COLO668 (cell line): ENCODE data around the gene ERCC6L.

Source experiments
- DNase-seq: peaks from one replicate; lab custom pipeline; 2025; ENCODE audit not compliant: unreplicated experiment; lab: John Stamatoyannopoulos, UW

Gene ERCC6L, protein sequence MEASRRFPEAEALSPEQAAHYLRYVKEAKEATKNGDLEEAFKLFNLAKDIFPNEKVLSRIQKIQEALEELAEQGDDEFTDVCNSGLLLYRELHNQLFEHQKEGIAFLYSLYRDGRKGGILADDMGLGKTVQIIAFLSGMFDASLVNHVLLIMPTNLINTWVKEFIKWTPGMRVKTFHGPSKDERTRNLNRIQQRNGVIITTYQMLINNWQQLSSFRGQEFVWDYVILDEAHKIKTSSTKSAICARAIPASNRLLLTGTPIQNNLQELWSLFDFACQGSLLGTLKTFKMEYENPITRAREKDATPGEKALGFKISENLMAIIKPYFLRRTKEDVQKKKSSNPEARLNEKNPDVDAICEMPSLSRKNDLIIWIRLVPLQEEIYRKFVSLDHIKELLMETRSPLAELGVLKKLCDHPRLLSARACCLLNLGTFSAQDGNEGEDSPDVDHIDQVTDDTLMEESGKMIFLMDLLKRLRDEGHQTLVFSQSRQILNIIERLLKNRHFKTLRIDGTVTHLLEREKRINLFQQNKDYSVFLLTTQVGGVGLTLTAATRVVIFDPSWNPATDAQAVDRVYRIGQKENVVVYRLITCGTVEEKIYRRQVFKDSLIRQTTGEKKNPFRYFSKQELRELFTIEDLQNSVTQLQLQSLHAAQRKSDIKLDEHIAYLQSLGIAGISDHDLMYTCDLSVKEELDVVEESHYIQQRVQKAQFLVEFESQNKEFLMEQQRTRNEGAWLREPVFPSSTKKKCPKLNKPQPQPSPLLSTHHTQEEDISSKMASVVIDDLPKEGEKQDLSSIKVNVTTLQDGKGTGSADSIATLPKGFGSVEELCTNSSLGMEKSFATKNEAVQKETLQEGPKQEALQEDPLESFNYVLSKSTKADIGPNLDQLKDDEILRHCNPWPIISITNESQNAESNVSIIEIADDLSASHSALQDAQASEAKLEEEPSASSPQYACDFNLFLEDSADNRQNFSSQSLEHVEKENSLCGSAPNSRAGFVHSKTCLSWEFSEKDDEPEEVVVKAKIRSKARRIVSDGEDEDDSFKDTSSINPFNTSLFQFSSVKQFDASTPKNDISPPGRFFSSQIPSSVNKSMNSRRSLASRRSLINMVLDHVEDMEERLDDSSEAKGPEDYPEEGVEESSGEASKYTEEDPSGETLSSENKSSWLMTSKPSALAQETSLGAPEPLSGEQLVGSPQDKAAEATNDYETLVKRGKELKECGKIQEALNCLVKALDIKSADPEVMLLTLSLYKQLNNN

DNA sequence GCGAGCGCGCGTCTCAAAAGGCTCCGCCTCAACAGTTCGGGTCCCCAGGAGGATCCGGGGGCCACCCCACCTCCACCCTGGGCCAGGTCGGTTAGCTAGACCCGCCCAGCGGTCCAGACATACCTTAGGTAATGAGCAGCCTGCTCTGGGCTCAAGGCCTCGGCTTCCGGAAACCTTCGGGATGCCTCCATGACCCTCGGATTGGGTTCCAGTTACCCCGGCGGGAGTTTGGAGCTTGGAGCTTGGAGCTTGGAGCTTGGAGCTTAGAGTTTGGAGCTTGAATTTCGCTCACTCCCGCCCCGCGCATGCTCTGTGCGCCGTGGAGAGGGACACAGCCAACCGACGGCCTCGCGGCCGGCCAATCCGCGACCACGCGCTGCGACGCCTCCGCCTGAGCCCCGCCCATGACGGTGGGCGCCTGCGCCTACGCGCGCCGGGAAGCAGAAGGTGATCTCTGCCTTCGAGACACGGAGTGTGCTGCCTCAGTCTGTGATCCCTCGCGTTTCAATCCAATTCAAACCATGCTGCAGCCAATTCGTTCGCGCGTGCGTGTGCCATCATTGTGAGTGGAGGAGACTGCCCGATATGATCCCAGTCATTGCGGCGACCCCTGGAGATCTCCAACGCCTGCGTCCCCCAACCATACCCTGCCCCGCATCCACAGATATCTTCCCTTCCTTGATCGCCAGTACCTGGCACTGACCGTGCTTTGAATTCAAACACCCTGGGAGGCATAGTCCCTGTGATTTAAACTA is at the start of gene ERCC6L:
TSS of gene ERCC6L (minus strand) at position 307 of the 755 bp plus-strand sequence. CDS start at position 191, 116 bp downstream.
- peak; percentile 91 for DNase-seq

DNA sequence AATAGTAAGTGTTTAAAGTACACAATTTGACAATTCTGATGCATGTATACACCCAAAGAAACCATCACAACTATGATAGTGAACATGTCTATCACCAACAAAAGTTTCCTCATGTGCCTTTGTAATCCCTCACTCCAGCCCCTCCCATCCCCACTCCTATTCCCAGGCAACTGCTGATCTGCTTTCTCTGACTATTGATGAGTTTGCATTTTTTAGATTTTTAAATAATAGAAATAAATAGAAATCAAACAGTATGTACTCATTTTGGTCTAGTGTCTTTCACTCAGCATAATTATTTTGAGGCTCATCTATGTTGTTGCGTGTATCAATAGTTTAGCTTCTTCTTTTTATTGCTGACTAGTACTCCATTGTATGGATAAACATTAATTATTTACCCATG is 43.5 kb upstream of the ERCC6L start:
- DNase-seq, result no peak

DNA sequence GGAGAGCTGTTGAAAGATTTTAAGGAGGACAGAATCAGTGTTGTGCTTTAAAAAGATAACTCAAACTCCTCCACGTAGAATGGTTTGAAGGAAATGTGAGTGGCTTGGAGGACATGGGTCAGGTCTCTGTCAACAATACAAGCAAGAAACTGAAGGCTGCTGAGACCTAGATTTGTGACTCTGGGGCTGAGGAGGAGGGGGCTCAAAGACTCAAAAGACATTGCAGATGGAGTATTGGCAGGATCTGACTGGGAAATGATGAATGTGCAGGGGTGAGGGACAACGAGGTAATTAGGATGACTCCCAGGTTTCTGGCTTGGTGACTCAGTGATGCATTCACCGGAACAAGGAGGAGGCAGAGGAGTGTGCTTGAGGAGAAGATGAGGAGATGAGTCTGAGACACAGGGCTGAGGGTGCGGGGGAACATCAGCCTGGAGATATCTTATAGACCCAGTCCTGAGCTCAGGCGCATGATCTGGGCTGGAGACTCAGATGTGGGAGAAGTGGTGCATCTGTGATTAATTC is 41.6 kb upstream of the ERCC6L start:
- no peak for DNase-seq

GRCh38 chrX:72276478-72276953 is 37.7 kb upstream of the ERCC6L start:
- DNase-seq, result no peak

DNA sequence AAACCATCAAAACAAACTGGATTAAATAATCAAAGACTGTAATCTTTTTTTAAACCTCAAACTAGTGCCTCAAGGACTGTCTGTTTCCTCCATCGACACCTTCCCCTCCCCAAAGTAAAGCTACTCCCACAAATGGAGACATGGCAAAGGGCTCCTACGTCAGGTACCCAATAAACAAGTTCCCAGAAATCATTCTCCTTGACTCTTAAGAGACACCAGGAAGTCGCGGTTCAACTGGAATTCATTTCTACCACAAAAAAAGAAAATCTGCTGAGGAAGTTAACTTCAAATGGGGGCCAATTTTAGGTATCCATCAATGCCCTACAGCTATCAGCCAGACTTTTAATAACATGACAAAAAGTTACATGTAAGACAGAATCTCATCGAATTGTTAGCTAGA is 35.7 kb upstream of the ERCC6L start:
- no peak for DNase-seq

DNA sequence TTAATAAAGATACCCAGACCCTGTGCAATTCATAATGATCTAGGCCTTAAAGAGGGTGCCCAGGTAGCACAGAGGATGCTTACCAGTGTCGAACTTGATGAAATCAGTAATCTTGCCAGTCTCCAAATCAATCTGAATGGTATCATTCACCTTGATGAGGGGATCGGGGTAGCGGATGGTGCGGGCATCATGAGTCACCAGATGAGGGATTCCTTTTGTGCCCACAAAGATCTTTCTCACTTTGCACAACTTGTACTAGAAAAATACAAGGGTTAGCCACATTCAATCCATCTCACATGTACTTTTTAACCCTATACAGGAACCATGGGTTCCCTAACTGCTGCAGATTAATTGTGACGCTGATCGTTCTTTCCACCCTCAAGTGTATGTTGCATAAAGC is 34.9 kb upstream of the ERCC6L start:
- DNase-seq, result no peak

- DNase-seq, result no peak
Measured at GRCh38 chrX:72272868-72273267, 34.0 kb upstream of the ERCC6L start.

- no peak for DNase-seq
Measured at GRCh38 chrX:72271812-72272211, 33.0 kb upstream of the ERCC6L start.

- no peak for DNase-seq
Measured at GRCh38 chrX:72271091-72271788, 32.4 kb upstream of the ERCC6L start.

DNA sequence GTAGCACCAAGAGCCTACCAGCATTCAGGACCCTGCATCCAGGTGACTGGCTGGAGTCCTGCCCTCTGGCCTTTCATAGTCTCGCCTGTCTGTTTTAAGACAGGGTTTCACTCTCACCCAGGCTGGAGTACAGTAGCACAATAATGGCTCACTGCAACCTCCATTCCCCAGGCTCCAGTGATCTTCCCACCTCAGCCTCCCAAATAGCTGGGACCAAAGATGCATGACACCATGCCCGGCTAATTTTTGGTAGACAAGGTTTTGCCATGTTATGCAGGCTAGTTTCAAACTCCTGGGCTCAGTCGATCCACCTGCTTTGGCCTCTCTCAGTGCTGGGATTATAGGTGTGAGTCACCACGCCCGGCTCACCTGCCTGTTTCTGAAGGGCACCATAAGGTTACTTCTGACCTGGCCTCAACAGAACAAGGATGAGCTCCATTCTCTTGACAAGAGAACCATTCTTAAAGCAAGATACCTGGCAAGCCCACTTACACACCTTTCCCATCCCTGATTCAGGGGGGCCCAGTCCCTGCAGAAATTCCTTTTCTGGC is 31.6 kb upstream of the ERCC6L start:
- DNase-seq, result peak; percentile 8

DNA sequence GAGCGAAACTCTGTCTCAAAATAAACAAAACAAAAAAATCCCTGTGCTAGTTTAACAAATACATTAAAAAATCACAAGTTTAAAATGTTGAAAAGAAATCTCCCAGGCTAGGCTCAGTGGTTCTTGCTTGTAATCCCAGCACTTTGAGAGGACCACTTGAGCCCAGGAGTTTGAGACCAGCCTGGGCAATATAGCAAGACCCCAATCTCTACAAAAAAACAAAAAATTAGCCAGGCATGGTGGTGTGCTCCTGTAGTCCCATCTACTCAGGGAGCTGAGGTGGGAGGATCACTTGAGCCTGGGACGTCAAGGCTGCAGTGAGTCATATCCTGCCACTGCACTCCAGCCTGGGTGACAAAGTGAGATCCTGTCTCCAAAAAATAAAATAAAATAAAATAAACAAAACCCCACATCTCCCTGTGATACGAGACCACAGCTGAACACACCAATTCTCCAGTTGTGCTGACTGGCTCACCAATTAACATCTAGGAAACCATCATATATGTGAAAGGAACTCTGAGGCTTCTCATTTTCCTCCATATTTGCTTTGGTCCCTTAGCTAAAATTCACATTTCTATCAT is 30.9 kb upstream of the ERCC6L start:
- no peak for DNase-seq

DNA sequence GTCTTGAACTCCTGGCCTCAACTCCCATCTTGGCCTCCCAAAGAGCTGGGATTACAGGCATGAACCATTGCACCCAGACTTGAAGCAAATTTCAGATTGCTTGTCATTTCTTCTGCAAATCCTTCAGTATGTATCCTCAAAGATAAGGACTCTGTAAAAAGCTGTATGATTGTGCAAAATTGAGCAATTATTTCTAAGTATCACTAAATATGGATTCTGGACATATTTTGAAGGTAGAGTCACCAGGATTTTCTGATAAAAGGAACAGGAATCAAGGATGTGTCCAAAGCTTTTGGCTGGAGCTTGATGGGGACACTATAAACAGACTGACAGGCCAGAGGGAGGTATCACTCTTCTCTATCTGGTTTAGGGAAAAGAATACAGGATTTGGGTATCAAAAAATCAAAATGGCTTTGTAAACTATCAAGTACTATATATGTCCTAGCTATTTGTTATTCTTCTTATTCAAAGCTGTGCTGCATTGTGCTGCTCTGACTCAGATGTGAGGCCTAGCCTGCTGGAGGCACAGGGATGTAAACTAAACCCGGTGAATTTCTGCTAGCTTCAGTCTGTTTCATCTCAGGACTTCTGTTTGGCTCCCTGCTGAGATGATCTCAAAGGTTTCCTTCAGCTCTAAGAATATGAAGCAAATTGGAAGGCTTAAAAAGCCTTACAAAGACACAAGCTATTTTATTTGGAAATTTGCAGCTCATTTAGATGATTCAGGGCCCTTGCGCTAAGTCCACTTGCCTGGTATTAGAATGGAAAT is 30.0 kb upstream of the ERCC6L start:
- DNase-seq, result no peak

DNA sequence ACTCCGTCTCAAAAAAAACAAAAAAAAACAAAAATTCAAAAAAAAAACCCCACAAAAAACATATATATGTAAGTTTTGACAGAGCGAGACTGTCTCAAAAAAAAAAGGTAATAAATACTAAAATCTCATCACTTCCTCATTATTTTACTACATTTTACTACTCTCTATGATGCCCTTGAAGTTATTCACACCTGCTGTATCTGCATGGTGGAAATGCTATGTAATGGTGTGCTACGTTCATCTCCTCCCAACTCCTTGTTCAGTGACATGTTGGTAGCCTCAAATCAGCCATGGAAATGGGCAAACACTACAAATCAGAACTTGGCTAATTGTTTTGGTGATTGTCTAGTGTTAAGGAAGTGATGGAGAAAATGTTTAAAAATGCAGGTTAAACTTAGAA is 26.4 kb upstream of the ERCC6L start:
- DNase-seq, result no peak

DNA sequence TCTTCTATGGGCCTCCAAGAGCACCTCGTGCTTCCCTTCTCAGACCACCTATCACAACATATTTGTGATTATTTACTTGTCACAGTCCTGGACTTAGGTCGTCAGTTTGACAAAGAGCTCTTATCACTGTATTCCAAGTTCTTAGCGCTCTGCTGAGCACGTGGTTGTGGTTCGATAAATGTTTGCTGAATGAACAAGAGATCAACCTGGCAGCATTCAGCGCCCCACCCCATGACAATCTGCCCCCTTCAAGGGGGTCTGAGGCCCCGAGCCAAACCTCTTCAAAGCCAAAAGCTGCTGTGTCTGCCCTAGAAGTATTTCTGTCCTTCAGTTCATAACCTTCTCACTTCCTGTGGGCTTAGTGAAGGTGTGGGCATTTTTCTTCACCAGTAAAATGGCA is 23.2 kb upstream of the ERCC6L start:
- peak; percentile 24 for DNase-seq

DNA sequence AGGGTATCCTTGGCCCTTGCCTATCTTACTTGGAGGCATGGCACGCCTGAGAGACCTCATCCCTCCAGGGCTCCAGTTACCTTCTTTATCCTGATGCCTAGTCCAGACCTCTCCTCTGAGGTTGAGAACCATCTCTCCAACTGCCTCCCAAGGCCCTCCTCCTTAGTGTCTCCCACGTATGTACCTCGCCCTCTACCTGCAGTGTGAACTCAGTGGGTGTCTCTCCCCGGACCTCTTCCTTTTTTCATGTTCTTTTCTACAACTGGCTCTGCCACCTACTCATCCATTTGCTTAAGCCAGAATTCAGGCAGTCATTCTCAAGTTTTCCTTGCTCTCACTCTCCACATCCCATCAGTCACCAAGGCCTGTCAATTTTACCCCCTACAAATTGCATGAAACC is 21.6 kb upstream of the ERCC6L start:
- no peak for DNase-seq

- DNase-seq, result peak; percentile 44
Measured at GRCh38 chrX:72258174-72258573, 19.3 kb upstream of the ERCC6L start.

GRCh38 chrX:72255864-72256263 is 17.0 kb upstream of the ERCC6L start:
- DNase-seq, result no peak

DNA sequence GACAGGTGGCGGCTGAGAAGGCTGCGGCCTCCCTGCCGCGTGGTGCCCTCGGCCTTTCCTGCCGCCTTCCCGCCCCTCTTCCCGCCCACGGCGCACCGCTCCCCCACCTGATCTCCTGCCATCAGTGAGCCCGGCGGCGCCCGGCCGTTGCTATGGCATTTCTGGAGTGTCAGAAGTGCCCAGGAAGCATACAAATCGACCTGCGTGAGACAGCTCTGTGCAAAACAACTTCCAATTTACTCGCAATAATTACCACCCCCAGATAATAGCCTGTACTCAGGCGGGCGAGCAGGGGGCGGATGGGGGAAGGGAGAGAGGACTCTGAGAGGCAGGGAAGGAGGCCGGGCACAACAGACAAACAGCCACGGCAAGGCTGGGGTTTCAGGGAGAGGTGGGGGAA is 16.6 kb upstream of the ERCC6L start:
- DNase-seq, result peak; percentile 85
